Ectodermal cell (in vitro differentiated cells): Measurements from ENCODE around the gene MAEA.

Source experiments
- H3K27ac ChIP-seq: 2 replicates; pipeline ENCODE4 v1.7.0; 2013; ENCODE audit warnings: mild to moderate bottlenecking, low read depth, low read length; ENCODE audit not compliant: insufficient read depth, poor library complexity, severe bottlenecking
- H3K27me3 ChIP-seq: 2 replicates; pipeline ENCODE4 v1.7.0; 2013; ENCODE audit warnings: mild to moderate bottlenecking, low read length; ENCODE audit not compliant: insufficient read depth, control insufficient read depth, poor library complexity, severe bottlenecking
- H3K36me3 ChIP-seq: one replicate; pipeline ENCODE4 v1.7.0; 2013; ENCODE audit warnings: low read length; ENCODE audit not compliant: control insufficient read depth, insufficient read depth
- H3K4me1 ChIP-seq: one replicate; pipeline ENCODE4 v1.7.0; 2013; ENCODE audit warnings: low read length; ENCODE audit not compliant: control insufficient read depth, insufficient read depth
- H3K4me3 ChIP-seq: 2 replicates; pipeline ENCODE4 v1.7.0; 2013; ENCODE audit warnings: low read depth, low read length, control low read depth; ENCODE audit not compliant: insufficient read depth
- H3K9me3 ChIP-seq: 2 replicates; pipeline ENCODE4 v1.7.0; 2013; ENCODE audit warnings: mild to moderate bottlenecking, low read length, moderate library complexity; ENCODE audit not compliant: control insufficient read depth
- WGBS, 2 experiments: methylation state at CpG; one replicate each; pipeline ENCODE4 v1.1.7; 2013; ENCODE audit warnings: missing lambda C conversion rate in 2 of 2; 5-methylcytosine and 5-hydroxymethylcytosine counted together

The MAEA gene

DNA sequence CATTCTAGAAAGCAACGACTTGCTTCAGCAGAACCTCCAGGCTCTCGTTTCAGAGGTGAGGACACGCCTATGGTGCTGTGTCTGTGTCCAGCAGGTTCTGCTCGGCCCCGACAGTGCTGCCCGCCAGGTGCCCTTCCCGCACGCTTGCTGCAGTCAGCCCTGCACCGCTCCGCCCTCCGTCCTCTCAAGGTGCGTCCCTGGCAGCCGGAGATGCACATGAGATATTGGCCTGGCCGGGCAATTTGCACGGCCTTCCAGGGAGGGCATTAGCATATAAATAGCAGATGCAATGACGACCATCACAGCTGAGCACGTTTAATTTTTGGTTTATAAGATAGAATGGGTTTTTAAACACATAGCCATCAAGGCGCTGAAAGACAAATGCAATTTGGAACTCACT, 71.7 kb downstream of the MAEA start:
- Histone ChIP-seq H3K36me3 (no peaks in the 10 kb centered on the region), H3K4me1 (no peaks in the 10 kb centered on the region), H3K4me3 (no peak overlapping the region), H3K27me3 (no peaks in the 10 kb centered on the region), H3K9me3 (no peaks in the 10 kb centered on the region), H3K27ac (no peak overlapping the region)
- 90% methylated on average over 18 of the region's 18 CpGs for WGBS, 2 experiments

DNA sequence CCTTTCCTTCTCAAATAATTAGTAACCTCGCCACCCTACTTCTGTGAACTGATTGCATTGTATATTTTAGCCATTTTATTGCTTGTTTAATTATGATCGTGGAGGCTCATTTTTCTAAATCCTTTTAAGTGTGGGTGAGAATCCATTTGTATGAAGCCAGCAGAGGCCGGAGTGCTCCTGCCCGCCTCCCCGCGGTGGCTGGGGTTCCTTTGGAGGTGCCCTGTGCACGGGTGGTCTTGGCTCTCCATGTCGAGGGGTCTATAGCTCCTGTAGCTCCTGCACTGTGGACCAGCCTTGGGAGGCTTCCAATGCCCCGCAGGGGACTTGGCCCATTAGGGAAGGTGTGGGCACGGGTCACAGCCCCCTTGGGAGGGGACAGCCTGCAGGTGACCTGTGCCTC, 72.4 kb downstream of the MAEA start:
- Histone ChIP-seq H3K4me3 (no peak overlapping the region), H3K36me3 (no peaks in the 10 kb centered on the region), H3K9me3 (no peaks in the 10 kb centered on the region), H3K4me1 (no peaks in the 10 kb centered on the region), H3K27me3 (no peaks in the 10 kb centered on the region), H3K27ac (no peak overlapping the region)
- WGBS, 2 experiments, result 93 to 95% methylated on average over 10 of the region's 10 CpGs

DNA sequence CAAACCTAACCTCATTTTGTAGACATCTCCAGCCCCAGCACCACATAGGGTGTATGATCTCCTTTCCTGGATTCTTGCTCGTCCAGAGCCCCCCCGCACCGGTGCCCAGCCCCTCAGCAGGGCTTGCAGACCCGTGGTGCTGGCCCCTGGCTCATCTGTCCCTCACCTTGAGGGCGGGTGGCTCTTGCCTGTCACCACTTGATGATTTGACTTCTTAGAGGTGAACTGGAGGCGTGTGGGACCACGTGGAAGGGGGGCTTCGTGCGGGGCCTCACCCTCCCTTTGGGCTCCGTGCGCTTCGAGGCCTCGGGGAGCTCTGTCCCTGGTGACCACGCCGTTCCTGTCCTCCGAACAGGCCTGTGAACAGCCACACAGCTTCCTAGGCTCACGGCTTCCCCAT, 72.8 kb downstream of the MAEA start:
- no peaks in the 10 kb centered on the region for H3K27me3 ChIP-seq
- 94 to 96% methylated on average over 17 of the region's 17 CpGs for WGBS, 2 experiments
- no peaks in the 10 kb centered on the region for H3K9me3 ChIP-seq
- no peak overlapping the region for H3K27ac ChIP-seq
- H3K36me3 ChIP-seq, result no peaks in the 10 kb centered on the region
- H3K4me3 ChIP-seq, result no peak overlapping the region
- no peaks in the 10 kb centered on the region for H3K4me1 ChIP-seq

DNA sequence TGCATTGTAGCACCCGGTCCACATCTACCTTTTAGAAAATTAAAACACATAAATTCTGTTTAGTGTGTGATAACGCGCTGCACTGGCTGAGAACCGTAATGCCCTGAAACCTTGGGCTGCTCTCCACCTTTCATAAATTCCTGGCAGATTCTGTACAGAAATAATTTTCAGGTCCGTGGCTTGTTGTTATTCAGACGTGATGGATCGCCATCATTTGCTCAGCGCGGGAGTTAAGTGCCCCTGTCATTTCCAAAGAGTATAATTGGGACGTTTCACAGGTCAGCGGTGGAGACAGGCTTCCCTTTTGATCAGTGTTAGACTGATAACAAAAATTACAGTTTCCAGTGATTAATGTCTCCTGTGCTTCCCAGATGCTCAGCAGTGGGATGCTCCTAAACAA, 73.8 kb downstream of the MAEA start:
- no peaks in the 10 kb centered on the region for H3K36me3 ChIP-seq
- no peaks in the 10 kb centered on the region for H3K9me3 ChIP-seq
- WGBS, 2 experiments, result 95 to 97% methylated on average over 11 of the region's 11 CpGs
- H3K27me3 ChIP-seq, result no peaks in the 10 kb centered on the region
- no peak overlapping the region for H3K4me3 ChIP-seq
- H3K4me1 ChIP-seq, result no peaks in the 10 kb centered on the region
- H3K27ac ChIP-seq, result no peak overlapping the region

DNA sequence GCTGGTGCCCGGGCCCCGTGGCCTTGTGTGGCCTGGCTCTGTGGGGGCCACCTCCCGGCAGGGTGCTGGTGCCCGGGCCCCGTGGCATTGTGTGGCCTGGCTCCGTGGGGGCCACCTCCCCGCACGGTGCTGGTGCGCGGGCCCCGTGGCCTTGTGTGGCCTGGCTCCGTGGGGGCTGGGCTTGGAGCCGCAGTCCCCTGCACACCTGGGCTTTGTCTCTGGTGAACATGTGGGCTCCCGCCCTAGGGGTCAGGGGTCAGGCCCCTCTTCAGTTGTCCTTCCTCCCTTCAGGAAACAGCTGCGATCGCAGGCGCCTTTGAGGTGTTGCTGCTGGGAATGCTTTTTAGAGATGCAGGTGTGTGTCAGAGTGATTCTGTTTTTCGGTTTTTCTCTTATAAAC, 74.5 kb downstream of the MAEA start:
- H3K27ac ChIP-seq, result no peak overlapping the region
- no peaks in the 10 kb centered on the region for H3K4me1 ChIP-seq
- no peak overlapping the region for H3K4me3 ChIP-seq
- H3K27me3 ChIP-seq, result no peaks in the 10 kb centered on the region
- WGBS, 2 experiments, result 92% methylated on average over 18 of the region's 18 CpGs
- H3K36me3 ChIP-seq, result no peaks in the 10 kb centered on the region
- no peaks in the 10 kb centered on the region for H3K9me3 ChIP-seq

GRCh38 chr4:1364748-1365147, 75.1 kb downstream of the MAEA start:
- no peaks in the 10 kb centered on the region for H3K36me3 ChIP-seq
- H3K4me1 ChIP-seq, result no peaks in the 10 kb centered on the region
- 90 to 92% methylated on average over 13 of the region's 13 CpGs for WGBS, 2 experiments

DNA sequence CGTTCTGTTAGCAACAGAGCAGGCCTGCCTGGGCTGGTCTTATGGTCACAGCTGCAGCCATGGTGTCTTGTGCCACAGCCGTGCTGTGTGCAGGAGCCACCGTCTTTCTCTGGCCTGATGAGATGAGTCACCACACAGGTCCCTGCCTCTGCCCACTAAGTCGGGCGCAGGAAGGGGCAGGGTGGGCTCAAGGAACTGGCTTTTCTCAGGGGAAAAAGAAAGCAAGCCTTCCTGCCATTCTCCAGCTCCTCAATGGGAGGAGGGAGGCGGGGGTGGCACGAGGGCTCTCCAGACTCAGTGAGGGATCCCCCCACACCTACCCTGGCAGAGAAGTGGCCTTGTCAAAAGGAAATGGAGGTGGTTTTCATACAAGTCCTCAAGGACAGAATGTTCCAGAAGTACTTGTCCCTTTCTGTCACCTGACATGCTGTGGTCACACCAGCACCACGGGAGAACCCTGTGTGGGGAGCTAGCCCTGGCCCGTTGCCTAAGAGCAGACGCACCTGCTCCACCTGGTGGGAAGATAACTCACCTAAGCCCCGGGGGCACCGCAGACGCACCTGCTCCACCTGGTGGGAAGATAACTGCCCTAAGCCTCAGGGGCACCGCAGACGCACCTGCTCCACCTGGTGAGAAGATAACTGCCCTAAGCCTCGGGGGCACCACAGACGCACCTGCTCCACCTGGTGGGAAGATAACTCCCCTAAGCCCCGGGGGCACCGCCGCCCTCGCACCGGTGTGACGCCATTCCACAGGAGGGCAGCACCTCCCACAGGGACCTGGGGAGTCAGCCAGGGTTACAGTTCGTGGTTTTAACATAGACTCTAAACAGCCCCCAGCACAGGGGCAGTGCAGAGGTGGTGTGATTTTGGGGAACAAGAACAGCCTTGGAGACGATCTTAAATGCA, 75.8 kb downstream of the MAEA start:
- H3K4me3 ChIP-seq, result no peak overlapping the region
- H3K27me3 ChIP-seq, result no peaks in the 10 kb centered on the region
- H3K36me3 ChIP-seq, result no peaks in the 10 kb centered on the region
- H3K27ac ChIP-seq, result no peak overlapping the region
- no peaks in the 10 kb centered on the region for H3K9me3 ChIP-seq
- H3K4me1 ChIP-seq, result no peaks in the 10 kb centered on the region
- 87 to 89% methylated on average over 25 of the region's 25 CpGs for WGBS, 2 experiments

More at GRCh38 chr4:1364748-1365147, 75.1 kb downstream of the MAEA start:
- H3K27me3 ChIP-seq, result no peaks in the 10 kb centered on the region
- H3K27ac ChIP-seq, result no peak overlapping the region
- H3K9me3 ChIP-seq, result no peaks in the 10 kb centered on the region
- no peak overlapping the region for H3K4me3 ChIP-seq

GRCh38 chr4:1366371-1367229, 76.9 kb downstream of the MAEA start:
- Histone ChIP-seq H3K9me3 (no peaks in the 10 kb centered on the region), H3K27me3 (no peaks in the 10 kb centered on the region), H3K36me3 (no peaks in the 10 kb centered on the region), H3K4me1 (no peaks in the 10 kb centered on the region), H3K27ac (no peak overlapping the region), H3K4me3 (no peak overlapping the region)
- WGBS, 2 experiments, result 93% methylated on average over 35 of the region's 35 CpGs

DNA sequence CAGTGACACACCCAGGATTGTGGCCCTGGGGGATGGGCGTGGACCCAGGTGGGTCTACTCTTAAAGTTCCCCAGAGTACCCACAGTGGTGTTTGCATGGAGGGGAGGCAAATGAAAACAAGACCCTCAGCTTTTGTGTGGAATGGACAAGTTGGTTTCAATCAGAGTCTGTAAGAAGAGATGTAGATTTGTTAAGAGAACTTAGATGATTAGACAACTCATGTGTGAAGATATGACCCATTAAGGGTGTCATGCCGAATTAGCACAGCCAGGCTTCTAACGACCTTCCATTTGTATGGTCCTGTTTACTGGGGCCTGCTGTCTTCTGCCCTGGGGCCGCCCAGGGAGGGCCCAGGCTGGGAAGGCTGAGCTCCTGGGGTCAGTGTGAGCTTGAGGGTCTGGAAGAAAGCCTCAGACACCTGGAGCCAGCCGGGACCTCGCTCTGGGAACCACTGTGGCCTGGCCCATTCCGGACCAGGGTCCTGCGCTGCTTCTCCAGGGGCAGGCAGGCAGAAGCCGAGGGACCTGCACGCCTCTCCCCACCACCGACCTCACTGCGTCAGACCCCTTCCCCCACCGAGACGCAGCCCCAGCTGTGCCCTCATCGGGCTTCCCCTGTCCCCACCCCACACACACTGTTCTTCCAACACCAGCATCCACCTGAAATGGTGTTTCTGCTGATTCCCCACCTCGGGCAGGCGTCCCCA, 77.7 kb downstream of the MAEA start:
- no peaks in the 10 kb centered on the region for H3K36me3 ChIP-seq
- WGBS, 2 experiments, result 94 to 96% methylated on average over 17 of the region's 17 CpGs
- no peak overlapping the region for H3K27ac ChIP-seq
- no peaks in the 10 kb centered on the region for H3K4me1 ChIP-seq
- H3K27me3 ChIP-seq, result no peaks in the 10 kb centered on the region
- H3K9me3 ChIP-seq, result no peaks in the 10 kb centered on the region
- no peak overlapping the region for H3K4me3 ChIP-seq

DNA sequence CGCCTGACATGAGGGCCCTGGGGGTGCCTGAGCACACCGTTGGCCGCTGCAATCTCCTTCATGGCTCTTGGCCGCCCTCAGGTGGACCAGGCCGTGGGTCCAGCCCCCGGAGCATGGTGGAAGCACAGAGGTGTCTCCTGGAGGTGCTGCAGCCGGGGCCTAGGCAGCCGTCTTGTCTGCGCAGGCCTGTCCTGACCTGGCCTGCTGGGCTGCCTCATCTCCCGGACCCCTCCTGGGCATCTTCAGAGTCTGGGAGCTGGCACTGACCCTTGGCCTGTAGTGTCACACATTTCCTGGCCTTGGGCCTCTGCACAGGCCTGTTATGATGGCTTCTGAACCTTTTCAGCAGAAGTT, 78.2 kb downstream of the MAEA start:
- 93 to 94% methylated on average over 10 of the region's 10 CpGs for WGBS, 2 experiments
- Histone ChIP-seq H3K36me3 (no peaks in the 10 kb centered on the region), H3K4me1 (no peaks in the 10 kb centered on the region), H3K27ac (no peak overlapping the region), H3K9me3 (no peaks in the 10 kb centered on the region), H3K4me3 (no peak overlapping the region), H3K27me3 (no peaks in the 10 kb centered on the region)
